Uterine smooth muscle cell (primary cell): ENCODE data around the gene USP28. TPM values are rescaled to one million over a fixed set of nuclear protein-coding genes. Genes with fewer than 3 reads are reported as not detected.

Experiments used
- total RNA-seq: library from RNA; depleted of rRNA; stranded (reverse); fragments of >200 nt; gene quantifications from 2 replicates; pipeline ENCODE4 v1.2.3, GENCODE V29; 2014

The USP28 gene, protein sequence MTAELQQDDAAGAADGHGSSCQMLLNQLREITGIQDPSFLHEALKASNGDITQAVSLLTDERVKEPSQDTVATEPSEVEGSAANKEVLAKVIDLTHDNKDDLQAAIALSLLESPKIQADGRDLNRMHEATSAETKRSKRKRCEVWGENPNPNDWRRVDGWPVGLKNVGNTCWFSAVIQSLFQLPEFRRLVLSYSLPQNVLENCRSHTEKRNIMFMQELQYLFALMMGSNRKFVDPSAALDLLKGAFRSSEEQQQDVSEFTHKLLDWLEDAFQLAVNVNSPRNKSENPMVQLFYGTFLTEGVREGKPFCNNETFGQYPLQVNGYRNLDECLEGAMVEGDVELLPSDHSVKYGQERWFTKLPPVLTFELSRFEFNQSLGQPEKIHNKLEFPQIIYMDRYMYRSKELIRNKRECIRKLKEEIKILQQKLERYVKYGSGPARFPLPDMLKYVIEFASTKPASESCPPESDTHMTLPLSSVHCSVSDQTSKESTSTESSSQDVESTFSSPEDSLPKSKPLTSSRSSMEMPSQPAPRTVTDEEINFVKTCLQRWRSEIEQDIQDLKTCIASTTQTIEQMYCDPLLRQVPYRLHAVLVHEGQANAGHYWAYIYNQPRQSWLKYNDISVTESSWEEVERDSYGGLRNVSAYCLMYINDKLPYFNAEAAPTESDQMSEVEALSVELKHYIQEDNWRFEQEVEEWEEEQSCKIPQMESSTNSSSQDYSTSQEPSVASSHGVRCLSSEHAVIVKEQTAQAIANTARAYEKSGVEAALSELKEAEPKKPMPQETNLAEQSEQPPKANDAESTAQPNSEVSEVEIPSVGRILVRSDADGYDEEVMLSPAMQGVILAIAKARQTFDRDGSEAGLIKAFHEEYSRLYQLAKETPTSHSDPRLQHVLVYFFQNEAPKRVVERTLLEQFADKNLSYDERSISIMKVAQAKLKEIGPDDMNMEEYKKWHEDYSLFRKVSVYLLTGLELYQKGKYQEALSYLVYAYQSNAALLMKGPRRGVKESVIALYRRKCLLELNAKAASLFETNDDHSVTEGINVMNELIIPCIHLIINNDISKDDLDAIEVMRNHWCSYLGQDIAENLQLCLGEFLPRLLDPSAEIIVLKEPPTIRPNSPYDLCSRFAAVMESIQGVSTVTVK
- total RNA-seq = 36.0 and 38.5 TPM in 2 replicates

DNA sequence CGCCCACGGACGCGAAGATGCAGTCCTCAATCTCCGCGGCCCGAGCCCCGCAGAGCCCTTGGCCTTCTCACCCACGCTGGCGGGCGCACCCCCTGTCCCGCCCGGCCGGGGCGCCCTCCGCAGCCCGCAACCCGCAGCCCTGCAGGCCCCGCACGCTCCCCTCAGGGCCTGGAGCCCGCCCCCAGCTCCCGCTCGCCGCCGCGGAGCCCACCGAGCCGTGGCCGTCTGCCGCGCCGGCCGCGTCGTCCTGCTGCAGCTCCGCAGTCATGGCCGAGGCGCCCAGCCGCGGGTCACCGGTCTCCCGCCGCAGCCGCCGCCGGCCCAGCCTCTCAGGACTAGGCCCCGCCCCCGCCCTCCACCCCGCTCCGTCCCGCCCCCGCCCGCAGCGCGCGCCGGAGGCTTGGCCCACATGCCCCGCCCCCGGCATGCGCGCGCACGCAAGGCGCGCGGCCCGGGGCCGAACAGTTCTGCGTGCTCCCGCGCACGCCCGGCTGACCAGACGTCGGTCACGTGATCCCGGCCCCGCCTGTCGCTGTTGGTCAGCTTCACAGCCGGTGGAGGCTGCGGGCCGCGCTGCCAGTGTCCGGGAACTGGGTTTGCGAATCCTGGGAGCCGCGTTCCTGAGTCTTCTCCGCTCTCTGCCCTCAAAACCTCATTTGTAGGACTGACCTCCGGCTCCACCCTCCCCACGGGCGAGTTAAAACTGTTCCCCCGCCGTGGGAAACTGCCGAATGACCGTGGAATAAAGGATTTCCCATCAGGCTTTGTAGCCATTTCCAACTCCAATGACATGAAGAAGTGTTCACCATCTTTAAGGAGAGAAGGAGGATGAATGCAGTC, at the start of gene USP28:
Gene USP28 (minus strand): TSS at position 339 of the 840 bp plus-strand sequence. CDS start 71 bp downstream, at position 268.

DNA sequence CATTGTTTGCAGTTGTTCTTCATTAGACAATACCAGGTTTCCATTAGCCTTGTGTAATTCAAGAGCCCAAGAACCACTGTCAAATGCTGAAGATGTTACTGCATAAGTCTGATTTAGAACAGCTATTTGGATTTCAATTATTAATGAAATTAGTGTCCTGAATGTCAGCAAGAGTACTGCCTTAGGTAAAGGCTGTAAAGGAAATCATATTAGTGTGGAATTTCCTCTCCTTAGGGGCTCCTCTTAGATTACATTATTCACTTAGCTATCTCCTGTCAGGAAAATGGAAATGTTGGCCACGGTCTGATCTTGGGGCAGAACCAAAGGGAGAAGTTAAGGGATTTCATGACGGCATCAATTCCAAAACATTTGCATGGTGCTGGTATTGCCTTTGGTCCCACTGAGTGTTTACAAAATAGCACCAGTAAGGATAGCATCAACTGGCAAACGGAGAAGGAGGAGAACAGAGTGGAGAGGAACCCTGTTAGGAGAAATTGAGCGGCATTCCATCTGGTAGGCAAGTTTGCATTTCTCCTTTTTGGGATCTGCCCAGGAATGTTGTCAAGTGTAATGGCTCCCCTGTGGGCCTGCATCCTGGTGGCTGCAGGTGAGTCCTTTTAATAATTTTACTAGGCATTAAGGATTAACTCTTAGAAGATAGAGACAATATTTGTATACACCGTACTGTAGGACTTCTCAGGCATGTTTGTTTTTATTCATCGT, 29.2 kb upstream of the USP28 start, which contains the start of gene HTR3B:
Gene HTR3B (plus strand): TSS at position 418 of the 723 bp plus-strand sequence. CDS start 138 bp downstream, at position 556.

DNA sequence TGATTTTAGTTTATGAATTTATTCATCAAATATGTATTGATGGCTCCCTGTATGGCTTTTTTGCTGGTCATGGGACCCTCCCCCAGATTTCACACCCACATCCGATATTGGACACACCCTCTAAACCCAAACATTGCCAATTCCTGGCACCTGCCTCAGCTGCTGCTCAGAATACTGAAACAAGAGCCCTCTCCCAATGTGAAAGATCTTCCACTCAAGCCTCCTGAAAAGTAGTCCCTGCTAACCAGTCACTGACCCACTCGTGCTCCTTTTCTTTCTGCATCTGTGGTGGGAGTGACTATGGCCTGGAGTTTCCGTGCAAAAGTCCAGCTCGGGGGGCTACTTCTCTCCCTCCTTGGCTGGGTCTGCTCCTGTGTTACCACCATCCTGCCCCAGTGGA, 95.9 kb downstream of the USP28 start, which contains the start of gene CLDN25:
Gene CLDN25 (plus strand): TSS at position 301 of the 400 bp plus-strand sequence. CDS start 0 bp downstream, at position 301.

DNA sequence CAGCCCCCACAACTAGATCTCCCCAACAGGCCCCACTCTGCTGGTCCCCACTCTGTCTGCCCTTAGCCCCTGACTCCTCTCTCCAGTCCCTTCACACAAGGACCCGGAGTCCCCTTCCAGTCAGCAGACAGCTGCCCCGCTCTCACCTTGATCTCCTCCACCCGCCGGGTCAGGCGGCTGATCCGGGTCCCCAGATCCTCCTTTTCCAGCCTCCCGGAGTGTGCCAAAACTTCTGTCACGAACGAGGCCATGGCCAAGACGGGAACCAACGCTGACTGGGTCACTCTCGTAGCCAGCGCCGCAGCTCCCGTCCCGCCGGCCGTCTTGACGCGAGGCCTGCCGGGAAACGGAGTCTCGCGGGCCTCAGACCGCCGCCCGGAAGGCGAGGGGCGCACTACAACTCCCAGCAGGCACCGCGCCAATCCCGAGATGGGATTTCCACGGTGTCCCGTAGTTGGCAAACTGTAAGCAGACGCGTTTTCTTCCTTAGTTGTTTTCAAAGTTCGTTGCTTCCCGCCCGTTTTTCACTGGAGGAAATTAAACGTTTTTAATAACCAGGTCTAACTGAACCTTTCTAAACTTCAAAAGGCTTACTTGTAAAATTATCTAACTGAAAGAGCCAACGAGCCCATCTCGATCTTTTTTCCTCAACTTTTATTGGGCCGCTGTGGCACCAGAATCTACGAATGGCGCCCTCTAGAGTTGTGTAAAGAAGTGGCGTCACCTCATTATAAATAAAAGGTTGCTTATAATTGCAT, 101.8 kb downstream of the USP28 start, which contains the start of gene ZW10:
Gene ZW10 (minus strand): TSS at position 277 of the 758 bp plus-strand sequence. CDS start 26 bp downstream, at position 251.

Other genes starting within 250 kb of the USP28 start
- gene TMPRSS5, start 169.3 kb downstream of the USP28 start, total RNA-seq = under 0.01 and 0.50 TPM in 2 replicates
- 21.1 and 32.1 TPM in 2 replicates for gene ZW10, start 101.9 kb downstream of the USP28 start, total RNA-seq
- not detected in 2 replicates for gene CLDN25, start 95.8 kb downstream of the USP28 start, total RNA-seq
- not detected in 2 replicates for gene HTR3B, start 29.2 kb upstream of the USP28 start, total RNA-seq
- under 0.01 TPM in 1 of 2 replicates, not detected in the other for gene HTR3A, start 99.5 kb upstream of the USP28 start, total RNA-seq
- gene ZBTB16, start 184.1 kb upstream of the USP28 start, total RNA-seq = under 0.01 TPM in 1 of 2 replicates, not detected in the other